GM19372 (cell line): ENCODE data around the gene GTF3C5.
"Not testable (repeated sequence)": the region's sequence is repeated elsewhere in the genome, so short reads cannot be mapped to it uniquely, and the experiment has no call there.

Experiments used
- ATAC-seq: cut with Tn5 transposase; IDR thresholded peaks from one replicate; pipeline ENCODE4 v1.9.1; 2021; ENCODE audit warnings: mild to moderate bottlenecking, low read depth, moderate library complexity; ENCODE audit not compliant: unreplicated experiment

GTF3C5 gene

GRCh38 chr9:133027134-133027533, 3.7 kb upstream of the GTF3C5 start:
- no peak for ATAC-seq

DNA sequence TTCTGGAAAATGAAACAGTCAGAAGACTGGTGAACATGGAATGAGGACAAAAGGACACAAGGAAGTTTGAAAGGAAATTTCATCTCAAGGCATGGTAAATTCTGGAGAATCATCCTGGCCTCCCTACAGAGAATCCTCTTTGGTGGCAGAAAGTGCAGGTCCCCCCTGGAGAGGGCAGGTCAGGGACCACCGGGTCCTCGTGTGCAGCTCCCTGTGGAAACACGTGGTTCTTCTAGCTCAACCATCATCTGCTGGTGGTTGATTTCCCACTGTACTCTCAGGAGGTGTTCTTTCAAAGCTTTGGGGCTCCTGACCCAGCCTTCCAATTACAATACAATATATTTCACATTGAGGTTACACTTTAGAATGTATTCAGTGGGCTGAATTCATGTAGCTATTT, 2.6 kb upstream of the GTF3C5 start:
- no peak for ATAC-seq

- ATAC-seq: no peak
Measured at GRCh38 chr9:133029994-133030316, 842 bp upstream of the GTF3C5 start.

DNA sequence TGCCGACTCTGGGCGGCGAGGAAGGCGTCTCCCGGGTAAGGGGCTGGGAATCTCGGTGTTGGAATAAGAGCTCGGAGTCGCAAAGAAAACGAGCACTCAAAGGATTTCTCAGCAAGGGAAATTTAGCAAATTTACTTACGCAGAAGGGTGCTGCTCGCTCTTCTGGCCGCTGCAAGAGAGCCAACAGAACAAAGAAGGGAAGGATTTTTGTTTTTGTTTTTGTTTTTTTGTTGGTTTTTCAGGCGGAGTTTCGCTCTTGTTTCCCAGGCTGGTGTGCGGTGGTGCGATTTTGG, 279 bp downstream of the GTF3C5 start:
- no peak for ATAC-seq

DNA sequence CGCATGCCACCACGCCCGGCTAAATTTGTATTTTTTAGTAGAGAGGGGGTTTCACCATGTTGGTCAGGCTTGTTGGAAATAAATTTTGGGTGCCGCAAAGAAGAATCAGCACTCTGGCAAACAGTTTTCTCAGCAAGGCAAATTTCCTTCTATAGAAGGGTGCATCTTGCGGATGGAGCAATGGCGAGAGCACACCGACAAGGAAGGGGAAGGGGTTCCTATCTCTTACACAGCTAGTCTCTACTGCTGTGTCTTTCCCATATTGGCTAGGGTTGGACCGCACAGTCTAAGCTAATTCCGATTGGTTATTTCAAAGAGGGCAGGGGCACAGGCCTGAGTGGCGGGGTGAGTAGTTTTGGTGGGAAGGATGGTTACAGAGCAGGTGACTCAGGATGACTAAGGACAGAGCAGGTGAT, 707 bp downstream of the GTF3C5 start:
- ATAC-seq: no peak

- no peak for ATAC-seq
Measured at GRCh38 chr9:133032171-133032570, 1.4 kb downstream of the GTF3C5 start.

GRCh38 chr9:133035669-133036068, 4.9 kb downstream of the GTF3C5 start:
- ATAC-seq: no peak

GRCh38 chr9:133037775-133038515, 7.1 kb downstream of the GTF3C5 start:
- no peak for ATAC-seq

DNA sequence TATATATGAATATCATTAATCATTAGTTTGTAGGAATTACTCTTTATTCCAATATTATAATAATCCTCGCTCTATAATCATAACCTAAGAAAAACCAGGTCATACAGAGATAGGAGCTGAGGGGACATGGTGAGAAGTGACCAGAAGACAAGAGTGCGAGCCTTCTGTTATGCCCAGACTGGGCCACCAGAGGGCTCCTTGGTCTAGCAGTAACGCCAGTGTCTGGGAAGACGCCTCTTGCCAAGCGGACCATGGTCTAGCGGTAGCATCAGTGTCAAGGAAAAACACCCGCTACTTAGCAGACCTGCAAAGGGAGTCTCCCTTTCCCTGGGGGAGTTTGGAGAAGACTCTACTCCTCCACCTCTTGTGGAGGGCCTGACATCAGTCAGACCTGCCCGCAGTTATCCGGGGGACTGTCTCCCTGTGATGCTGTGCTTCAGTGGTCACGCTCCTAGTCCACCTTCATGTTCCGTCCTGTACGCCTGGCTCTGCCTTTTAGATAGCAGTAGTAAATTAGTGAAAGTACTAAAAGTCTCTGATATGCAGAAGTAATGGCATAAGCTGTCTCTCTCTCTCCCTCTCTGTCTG, 10.2 kb downstream of the GTF3C5 start:
- ATAC-seq: not testable (repeated sequence)

- no peak for ATAC-seq
Measured at GRCh38 chr9:133041958-133042357, 11.2 kb downstream of the GTF3C5 start.

GRCh38 chr9:133042676-133043075, 11.9 kb downstream of the GTF3C5 start:
- ATAC-seq: no peak

GRCh38 chr9:133043449-133044035, 12.7 kb downstream of the GTF3C5 start:
- ATAC-seq: no peak

GRCh38 chr9:133044125-133044524, 13.3 kb downstream of the GTF3C5 start:
- no peak for ATAC-seq

- ATAC-seq: no peak
Measured at GRCh38 chr9:133044661-133045060, 13.9 kb downstream of the GTF3C5 start.

- ATAC-seq: no peak
Measured at GRCh38 chr9:133045132-133045531, 14.3 kb downstream of the GTF3C5 start.

- no peak for ATAC-seq
Measured at GRCh38 chr9:133046196-133046899, 15.6 kb downstream of the GTF3C5 start.

DNA sequence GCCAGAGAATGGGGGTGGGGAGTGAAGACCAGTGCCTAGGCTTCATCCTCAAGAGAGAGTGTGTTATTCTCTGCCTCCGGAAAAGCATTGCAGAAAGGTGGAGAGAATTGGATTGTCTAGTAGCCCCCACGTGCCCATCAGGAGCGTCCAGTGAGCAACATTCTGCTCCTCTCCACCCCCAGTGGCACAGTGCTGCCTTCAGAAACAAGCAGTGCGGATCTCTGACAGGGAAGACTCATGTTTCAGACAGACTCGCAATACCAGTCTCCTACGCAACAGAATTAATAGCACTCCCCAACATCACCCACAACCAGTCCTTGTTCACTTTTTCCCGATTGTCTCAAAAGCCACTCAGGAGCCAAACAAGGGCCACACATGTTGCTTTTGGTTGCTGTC, 16.1 kb downstream of the GTF3C5 start:
- no peak for ATAC-seq

- ATAC-seq: no peak
Measured at GRCh38 chr9:133048595-133048994, 17.8 kb downstream of the GTF3C5 start.

DNA sequence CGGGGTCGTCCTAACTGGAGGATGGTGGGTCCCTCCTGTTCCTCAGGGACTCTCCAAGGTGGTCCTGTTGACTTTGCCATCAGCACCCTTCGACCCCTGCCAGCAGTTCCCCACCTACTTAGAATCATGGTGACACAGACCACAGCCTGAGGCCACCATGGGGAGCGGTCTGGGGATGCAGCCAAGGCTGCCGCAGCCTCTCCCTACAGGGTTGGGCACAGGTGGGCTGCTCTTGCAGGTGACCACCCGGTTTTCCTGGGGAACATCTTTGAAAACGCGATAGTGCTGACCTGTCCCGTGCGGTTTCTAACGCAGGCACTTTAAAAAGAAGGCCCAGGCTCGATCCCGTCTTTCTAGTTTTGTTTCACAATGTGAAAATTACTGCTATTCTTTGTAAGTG, 18.2 kb downstream of the GTF3C5 start:
- no peak for ATAC-seq

DNA sequence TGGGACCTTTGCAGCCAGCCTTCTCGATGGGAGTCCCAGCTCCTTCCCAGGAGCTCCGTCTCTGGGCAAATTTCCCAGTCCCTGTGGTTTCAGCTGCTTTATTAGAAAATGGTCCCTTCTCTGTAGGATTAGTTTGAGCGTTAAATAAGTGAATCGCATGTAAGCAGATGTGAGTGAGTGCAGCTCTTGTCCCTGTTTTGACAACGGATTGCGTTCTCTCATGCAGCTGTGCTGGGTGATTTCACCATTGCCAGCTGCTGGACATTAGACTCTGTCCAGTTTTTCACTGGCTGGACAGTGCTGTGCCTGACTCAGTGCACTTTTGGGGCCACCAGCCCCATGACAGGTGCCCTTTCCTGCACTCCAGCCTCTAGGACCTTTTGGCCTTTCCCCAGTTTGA, 19.3 kb downstream of the GTF3C5 start:
- no peak for ATAC-seq

GRCh38 chr9:133050781-133051180, 20.0 kb downstream of the GTF3C5 start:
- ATAC-seq: no peak
